Measurements from ENCODE around the gene PNPLA6.

Gene PNPLA6

DNA sequence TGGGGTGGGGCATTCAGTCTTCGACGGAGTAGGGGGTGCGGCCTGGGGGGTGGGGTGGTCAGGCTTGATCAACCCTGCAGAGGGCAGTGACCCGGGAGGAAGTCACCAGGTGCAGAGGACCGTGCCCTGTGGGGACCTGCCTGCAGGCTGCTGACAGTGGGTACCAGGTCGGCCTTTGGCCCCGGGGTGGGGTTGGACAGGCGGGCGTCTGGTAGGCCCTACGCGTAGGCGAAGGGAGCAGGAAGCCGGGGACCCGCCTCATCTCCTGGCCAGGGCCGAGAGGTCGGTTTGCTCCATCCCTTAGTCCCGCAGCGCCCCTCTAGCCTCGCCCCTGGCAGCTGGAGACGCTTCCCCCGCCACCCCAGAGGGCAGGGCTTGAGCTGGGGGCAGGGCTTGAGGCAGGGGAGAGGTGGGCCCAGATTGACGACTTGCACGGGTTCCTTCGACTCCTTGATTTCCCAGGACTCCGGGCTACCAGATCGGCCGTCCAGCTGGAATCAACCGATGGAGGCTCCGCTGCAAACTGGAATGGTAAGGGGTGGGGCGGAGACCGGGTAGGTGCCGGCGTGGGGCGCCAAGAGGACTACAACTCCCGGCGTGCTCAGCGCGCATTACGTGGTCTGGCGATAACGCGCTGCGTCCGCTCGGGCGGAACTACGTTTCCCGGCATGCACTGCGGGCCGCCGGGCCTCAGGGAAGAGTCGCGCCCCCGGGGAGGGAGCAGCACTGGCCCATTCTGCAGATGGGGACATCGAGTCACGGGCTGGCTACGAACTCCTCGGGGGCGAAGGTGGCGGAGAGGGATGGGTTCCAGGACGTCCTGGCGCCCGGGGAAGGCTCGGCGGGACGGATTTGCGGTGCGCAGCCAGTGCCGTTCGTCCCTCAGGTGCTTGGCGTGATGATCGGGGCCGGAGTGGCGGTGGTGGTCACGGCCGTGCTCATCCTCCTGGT, at the start of gene PNPLA6:
TSS of gene PNPLA6 (plus strand) at position 671 of the 951 bp plus-strand sequence. CDS start at position 743, 72 bp downstream.
- peak; percentile 92 for DNase-seq (ENCODE audit: low read depth)

DNA sequence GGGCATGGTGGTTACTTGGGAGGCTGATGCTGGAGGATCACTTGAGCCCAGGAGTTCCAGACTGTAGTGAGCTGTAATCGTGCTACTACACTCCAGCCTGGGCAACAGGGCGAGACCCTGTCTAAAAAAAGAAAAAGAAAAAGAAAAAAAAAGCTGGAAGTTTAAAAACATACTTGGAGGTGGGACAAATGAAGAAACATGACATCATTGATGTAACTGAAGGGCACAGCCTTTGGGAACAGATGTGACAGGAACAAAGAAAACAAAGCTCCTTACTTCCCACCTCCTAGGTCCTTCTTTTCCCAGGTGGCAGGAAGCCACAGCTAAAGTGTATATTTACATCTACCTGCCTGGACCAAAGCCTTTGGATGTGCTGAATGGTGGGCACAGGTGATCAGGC, 48.6 kb upstream of the PNPLA6 start:
- DNase-seq (ENCODE audit: low read depth) = no peak

DNA sequence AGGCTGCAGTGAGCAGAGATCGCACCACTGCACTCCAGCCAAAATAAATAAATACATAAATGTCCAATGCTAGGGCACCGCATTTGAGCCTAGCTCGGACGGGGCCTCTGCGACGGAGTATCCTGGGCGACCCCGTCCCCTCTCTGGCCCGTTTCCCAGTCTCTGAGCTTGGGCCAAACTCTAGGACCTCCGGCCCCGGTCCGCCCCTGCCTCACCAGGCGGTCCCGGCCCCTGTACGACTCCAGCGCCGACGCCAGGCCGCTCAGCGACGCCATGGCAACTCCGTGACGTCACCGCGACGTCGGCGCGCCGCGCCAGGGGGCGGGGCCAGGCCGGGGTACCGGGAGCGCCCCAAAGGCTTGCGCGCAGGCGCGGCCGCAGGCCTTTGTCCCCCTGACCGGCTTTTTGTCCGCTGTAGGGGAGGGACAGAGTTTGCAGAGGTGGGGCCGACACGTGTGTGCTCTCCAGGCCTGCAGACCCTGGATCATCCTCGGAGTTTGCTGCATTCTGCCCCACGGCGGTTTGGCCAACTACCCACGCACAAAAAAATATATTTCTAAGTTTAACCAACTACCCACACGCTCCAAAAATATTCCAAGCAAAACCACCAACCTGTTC, 46.7 kb upstream of the PNPLA6 start, which contains the start of gene PEX11G:
TSS of gene PEX11G (minus strand) at position 300 of the 618 bp plus-strand sequence. CDS start at position 275, 25 bp downstream.
- DNase-seq (ENCODE audit: low read depth) = peak; percentile 81

DNA sequence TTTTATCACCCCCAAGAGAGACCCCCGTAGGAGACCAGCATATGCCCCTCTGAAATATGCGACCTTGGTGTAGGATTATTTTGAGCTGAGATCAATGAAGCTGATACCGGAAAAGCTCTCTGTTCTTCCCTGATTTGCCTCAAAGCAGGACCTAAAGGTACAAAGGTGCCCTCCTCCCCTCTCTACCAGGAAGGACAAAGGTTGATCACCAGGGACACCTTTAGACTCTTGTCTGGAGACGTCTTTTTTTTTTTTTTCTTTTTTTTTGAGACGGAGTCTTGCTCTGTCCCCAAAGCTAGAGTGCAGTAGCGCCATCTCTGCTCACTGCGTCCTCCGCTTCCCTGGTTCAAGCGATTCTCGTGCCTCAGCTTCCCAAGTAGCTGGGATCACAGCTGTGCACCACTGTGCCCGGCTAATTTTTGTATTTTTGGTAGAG, 45.9 kb upstream of the PNPLA6 start:
- no peak for DNase-seq (ENCODE audit: low read depth)

DNA sequence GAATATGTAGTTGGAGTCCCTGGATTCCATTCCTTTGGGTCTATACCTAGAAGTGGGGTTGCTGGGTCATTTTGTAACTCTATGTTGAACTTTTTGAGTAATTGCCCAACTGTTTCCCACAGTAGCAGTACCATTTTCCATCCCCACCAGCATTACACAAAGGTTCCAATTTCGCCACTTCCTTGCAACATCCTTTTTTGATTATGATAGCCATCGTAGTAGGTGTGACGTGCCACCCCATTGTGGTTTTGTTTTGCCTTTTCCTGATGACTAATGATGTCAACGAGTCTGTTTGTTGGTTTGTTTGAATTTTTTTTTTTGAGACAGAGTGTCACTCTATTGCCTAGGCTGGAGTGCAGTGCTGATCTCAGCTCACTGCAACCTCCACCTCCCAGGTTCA, 43.4 kb upstream of the PNPLA6 start:
- peak; percentile 89 for DNase-seq (ENCODE audit: low read depth)

DNA sequence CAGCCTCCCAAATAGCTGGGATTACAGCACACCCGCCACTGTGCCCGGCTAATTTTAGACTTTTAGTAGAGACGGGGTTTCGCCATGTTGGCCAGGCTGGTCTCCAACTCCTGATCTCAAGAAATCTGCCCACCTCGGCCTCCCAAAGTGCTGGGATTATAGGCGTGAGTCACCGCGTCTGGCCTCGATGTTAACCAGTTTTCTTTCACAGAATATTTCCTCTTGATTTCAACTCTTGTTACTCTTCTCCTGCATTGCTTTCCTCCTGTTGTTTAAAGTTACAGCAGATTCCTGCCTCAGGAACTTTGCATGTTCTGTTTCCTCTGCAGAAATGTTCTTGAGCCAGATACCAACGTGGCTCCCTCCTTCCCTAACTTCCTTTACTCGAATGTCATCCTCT, 43.0 kb upstream of the PNPLA6 start:
- DNase-seq (ENCODE audit: low read depth) = no peak

DNA sequence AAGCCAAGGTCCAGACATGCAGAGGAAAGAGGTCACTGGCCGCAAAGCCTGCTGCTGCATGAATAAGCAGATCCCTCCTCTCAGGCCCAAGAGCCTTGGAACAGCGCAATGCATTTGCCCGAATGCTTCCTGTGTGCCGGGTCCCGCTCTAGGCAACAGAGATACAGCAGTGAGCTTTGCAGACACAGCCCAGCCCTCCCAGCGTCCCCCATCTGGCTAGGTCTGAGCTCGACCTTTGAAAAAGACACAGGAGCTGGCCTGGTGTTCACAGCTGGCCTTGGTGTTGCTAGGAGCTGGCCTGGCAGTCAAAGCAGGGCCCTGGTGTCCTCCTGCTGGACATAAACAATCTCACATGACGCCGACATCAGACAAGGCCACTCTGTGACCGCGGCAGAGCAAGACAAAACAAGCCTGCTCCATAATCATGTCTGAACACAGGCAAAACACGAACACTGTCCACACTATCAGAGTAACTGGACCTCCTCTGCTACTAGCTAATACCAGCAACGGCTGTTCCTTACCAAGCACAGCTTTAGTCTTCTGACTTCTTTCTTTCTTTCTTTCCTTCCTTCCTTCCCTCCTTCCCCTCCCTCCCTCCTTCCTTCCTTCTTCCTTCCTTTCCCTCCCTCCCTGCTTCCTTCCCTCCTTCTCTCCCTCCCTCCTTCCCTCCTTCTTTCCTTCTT, 41.0 kb upstream of the PNPLA6 start:
- DNase-seq (ENCODE audit: low read depth) = no peak

DNA sequence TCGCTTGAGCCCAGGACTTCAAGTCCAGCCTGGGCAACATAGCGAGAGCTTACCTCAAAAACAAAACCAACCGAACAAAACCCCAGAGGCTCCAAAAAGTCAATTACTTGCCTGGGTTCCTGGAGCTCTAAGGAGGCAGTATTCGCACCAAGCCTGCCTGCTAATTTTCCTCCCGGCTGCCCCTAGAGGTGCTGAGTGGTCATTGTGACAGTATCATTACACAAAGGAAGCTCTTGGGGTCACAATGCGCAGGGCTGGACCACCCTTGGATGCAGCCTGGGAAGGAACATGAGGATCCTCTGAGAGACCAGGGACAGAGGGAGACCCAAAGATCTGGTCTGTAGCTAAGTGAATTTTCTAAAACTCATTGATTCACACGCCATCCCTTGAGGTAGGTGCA, 38.2 kb upstream of the PNPLA6 start:
- no peak for DNase-seq (ENCODE audit: low read depth)

DNA sequence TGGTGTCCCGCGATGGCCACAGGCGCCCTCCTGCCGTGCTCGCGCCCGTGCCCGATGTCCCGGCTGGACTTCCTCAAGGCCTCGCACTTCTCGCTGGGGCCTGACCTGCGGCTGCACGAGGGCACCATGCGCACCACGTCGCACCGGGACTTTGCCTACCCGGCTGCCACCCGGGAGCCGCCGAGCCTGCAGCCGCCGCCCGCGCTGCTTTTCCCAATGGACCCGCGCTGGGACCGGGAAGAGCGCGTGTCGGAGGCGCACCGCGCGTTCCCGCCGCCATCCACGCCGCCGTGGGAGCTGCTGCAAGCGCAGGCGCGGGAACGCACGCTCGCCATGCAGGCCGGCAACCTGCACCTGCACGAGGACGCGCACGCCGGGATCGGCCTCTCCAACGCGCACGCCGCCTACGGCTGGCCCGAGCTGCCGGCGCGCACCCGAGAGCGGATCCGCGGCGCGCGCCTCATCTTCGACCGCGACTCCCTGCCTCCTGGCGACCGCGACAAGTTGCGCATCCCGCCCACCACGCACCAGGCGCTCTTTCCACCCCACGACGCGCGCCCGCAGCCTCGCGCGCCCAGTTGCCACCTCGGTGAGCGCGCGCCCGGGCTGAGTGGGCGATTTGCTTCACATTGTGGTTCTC, 34.6 kb upstream of the PNPLA6 start:
- no peak for DNase-seq (ENCODE audit: low read depth)

DNA sequence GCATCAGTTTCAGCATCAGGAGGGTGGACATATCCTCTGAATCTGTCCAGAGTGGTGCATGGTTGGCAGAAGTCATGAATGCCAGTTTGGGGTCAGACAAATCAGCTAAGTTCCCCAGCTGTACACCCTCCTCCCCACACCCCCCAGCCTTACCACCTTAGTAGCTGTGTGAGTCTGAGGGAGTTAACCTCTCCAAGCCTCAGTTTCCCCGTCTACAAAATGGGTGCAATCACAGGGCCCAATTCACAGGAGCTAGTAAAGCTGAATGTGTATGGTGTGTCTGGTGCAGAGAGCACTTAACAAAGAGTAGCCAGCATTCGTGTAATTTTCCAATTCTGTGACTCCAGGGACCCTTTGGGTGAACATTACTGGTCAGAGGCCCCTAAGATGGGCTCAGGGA, 33.0 kb upstream of the PNPLA6 start:
- DNase-seq (ENCODE audit: low read depth) = no peak

DNA sequence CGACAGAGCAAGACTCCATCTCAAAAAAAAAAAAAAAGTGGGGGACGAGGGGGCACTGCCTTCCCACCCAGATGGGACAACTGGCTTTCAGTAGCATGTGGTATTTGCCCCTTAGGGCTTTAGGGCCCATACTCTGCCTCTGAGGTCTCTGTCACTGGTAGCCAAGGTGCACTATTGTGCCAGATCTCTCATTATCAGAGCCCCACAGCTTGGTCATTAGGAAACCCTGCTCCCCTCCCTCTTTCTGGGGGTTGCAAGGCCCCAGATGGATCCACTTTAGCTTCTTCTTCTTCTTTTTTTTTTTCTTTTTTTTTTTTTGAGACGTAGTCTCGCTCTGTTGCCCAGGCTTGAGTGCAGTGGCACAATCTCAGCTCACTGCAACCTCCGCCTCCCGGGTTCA, 30.8 kb upstream of the PNPLA6 start:
- DNase-seq (ENCODE audit: low read depth) = no peak

DNA sequence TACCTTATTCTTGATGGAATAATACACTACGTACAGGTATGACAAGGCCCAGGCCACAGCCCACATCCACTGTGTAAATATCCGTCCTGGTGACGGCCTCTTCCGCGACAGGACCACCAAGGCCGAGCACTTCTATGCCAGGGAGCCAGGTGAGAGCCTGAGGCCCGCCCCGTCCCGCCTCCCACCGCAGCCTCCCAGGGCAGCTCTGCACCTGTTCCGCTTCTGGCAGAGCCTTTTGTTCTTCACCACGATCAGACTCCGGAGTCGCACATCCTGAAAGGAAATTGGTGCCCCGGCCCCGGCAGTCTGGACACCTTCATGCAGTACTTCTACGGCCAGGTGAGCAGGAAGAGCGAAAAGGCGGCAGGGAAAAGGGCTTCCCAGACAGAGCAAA, 30.2 kb upstream of the PNPLA6 start:
- no peak for DNase-seq (ENCODE audit: low read depth)

DNA sequence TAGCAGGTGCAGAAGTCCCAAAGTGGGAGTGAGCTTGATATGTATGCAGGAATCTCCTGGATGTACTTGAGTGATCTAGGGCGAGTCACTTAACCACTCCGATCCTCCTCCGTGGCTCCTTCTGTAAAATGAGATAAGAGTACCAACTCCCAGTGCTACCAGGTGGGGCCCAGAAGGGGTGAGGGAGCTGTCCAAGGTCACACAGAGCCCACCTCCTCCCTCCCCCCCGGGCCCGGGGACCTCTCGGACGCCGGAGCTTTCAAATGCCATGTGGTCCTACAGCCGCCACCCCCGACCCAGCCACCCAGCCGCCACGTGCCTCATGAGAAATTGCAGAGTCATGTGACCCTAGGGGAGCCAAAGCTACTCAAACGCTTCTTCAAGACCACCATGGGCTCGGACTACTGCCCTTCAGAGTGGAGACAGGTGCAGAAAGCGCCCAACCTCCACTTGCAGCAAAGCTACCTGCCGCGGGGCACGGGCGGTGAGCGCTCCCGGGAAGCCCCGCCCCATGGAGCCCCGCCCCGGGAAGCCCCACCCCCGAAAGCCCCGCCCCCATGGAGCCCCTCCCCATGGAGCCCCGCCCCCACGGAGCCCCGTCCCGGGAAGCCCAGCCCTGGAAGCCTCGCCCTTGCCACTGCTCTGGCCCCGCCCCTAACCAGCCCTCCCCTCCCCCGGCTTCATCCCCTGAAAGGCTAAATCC, 29.7 kb upstream of the PNPLA6 start:
- DNase-seq (ENCODE audit: low read depth) = no peak

DNA sequence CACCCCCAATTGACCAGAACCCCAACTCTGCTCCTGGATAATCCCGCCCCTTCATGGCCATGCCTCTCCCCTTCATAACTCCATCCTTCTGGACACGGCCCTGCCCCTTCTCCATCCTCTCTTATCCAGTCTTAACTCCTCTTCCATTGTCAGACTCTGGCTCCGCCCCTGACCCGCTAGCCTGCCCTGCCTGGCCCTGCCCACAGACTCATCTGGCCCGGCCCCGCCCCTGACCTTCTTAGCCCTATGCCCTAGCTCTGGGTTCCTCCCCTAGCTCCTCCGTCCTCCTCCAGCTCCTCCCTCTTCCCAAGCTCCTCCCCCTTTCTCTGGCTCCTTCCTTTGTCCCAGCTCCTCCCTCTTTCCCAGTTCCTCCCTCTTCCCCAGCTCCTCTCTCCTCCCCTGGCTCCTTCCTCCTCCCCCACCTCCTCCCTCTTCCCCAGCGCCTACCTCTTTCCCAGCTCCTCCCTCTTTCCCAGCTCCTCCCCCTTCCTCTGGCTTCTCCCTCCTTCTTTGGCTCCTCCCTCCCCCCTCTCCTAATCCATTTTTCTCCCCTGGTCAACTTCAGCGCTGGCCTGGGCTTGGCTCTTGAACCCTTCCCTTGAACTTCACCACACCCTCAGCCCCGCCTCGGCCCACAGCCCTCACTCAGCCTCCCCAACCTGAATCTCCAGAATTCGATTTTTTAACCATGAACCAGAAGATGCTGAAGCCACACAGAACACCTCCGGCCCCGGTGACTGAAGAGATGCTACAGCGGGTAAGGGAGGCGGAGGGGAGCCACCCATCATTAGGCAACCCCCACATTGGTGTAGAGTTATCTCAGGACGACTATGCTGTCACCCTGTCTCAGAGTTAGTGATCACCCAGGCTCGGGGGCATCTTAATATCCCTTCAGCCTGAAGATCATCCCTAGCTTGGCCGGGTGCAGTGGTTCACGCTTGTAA, 28.9 kb upstream of the PNPLA6 start:
- DNase-seq (ENCODE audit: low read depth) = peak; percentile 89

DNA sequence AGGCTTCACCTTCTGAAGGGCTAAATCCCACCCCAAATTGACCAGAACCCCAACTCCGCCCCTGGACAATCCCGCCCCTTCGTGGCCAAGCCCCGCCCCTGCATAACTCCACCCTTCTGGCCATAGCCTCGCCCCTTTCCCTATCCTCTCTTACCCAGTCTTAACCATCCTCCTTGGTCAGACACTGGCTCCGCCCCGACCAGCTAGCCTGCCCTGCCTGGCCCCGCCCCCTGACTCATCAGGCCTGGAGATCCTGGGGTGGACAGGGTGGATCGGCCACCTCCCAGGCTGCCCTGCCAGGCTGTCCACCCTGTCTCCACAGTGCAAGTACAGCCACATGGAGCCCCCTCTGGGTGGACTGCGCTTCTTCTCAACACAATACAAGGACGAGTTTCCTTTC, 27.6 kb upstream of the PNPLA6 start:
- peak; percentile 73 for DNase-seq (ENCODE audit: low read depth)

DNA sequence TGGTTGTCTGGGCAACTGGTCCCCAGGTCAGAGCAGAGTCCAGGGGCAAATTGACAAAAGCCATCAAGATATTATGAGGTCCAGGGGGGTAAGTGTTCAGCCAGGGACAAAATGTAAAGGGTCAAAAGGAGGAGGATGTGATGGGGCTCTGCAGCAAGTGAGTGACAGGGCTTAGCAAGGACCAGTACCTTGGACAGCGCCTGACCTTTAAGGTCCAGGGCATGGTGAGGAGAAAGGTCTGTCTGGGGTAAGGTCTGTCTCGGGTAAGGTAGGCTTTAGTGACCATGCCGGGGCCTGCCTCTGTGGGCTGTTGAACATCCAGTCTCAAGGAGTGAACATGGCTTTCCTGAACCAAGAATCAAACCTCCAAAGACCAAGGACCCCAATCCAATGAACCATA, 25.9 kb upstream of the PNPLA6 start:
- no peak for DNase-seq (ENCODE audit: low read depth)

DNA sequence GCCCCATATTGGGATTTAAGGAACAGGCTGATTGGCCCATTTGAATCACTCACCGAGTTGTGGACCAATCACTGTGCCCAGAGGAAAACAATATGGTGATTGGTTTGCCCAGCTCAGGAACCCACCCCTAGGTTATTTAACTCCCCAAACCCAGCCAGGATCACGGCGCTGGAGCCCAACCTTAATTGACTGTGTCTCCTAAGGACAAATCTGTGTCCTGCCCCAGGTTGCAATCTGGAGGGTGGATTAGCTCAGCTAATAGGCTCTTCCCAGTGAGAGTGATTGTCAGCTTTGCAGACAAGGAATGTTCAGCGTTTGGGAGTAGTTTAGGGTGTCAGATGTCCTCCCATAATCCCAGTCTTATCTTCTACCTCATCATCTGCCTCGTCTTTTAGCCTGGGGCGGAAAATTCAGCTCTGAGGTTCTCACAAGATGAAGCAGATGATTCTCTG, 23.1 kb upstream of the PNPLA6 start:
- no peak for DNase-seq (ENCODE audit: low read depth)

DNA sequence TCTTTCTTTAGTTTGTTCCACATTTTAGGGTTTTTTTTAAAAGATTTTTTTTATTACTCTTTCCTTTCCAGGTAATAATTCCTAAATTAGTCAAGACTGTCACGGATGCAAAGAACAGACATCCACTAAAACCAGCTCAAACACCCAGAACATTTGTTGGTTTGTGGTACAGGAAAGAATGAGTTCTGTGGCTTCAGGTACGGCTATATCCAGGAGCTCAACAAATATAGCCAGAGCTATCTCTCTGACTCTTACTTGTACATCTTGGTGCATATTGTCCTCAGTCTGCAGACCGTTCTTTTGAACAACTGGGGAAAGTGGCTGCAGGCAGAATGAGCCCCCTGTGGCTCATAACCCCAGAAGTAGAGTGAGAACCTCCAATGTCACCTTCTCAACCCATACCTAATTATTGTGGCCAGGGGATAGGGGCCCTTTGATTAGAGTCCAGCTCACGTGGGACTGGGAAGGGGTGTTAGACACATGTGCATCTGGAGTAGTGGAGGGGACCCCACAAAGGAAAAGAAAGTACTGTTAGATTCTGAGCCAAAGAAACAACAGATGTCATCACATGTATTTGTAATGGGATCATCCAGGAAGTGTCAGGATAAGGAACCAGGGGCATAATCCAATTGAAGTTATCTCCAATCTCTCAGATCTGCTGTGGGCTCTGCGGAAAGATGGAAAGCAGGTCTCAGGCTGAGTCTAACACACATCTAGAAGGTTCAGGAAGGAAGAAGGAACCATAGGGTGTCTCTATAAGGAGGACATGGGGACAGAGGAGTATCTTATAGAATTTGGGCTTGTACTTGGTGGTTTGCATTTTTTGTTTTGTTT, 21.5 kb upstream of the PNPLA6 start:
- DNase-seq (ENCODE audit: low read depth) = no peak

DNA sequence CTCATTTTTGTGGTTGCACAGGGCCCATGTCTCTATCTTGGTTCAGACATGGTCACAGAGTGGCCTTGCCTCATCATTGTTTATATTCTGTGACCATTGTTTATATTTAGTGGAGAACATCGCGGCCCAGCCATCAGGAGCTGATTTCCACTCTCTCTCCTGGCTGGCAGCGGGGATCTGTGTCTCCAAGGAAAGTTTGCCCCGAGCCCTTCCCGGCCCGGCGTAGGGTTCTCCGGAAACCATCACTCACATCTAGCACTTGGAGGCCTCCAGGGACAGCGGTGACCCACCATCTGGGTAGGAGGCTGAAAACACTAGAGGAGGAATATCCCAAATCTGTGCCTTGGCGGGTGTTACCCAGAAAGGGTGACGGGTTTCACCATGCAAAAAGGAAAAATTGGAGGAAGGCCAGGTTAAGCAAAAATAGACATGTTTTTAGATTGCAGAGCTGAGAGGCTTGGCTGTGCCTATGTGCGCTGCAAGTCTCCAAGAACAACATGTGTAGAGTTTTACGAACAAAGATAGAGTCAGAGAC, 20.3 kb upstream of the PNPLA6 start:
- peak; percentile 90 for DNase-seq (ENCODE audit: low read depth)

Data from fibroblast of gingiva (primary cell).